ENCODE results near the gene SLC35F6. TPM values are rescaled to one million over a fixed set of nuclear protein-coding genes. Genes with fewer than 3 reads are reported as not detected.

SLC35F6 gene
- total RNA-seq, 2 experiments from 2014 or later, result 2.0 to 2.7 TPM

DNA sequence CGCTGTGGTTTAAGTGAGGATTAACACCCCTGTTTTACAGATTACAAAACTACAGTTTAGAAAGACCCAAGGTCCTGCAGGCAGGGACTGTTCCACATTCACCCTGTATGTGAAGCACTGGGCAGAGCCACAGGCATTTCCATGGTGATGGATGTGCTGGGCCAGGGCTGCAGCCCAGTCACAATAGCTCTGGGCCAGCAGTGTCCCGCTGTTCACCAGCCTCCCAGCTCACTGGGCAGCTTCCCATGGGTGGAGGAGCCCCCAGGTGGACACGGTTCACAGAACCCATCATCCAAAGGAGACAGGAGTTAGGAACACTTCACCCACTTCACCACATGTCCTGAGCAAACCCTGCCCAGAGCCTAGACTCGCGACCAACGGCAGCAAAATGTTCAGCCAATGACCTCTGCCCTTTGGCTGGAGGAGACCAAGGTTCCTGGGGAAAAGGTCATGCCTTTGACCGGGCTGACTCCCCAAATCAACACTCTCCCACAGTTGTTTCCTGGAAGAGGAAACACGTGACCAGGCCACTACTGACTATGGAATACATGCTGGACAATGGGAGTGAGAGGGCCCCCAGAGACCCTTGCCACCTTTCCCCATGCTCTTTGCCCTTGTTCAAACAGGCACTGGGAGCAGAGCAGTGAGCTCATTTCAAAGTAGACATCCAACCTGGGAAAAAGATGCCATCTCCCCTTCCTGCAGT is 28.0 kb upstream of the SLC35F6 start:
- intact Hi-C loops (cut with micrococcal nuclease), result no loop called here
- no peak for DNase-seq
- Mint-ChIP-seq H3K27me3 (ENCODE audit: low read depth) (no peaks in the 10 kb centered on the region), H3K27ac (no peak overlapping the region), H3K9me3 (no peaks in the 10 kb centered on the region), H3K36me3 (ENCODE audit: low read depth) (no peaks in the 10 kb centered on the region), H3K4me1 (ENCODE audit: low read depth) (no peaks in the 10 kb centered on the region), H3K4me3 (no peak overlapping the region)
- CTCF ChIA-PET, result interaction anchor here (1.7 kb wide), 1 partner anchor 11 kb away, joined by 5 read pairs; no protein-coding TSS in a partner anchor

GRCh38 chr2:26737221-26737620 is 26.9 kb upstream of the SLC35F6 start:
- no peaks in the 10 kb centered on the region for H3K4me1 Mint-ChIP-seq (ENCODE audit: low read depth)
- H3K9me3 Mint-ChIP-seq, result no peaks in the 10 kb centered on the region
- no peak overlapping the region for H3K27ac Mint-ChIP-seq
- no peak for DNase-seq
- CTCF ChIA-PET, result no interaction called here
- intact Hi-C loops (cut with micrococcal nuclease), result no loop called here
- no peaks in the 10 kb centered on the region for H3K36me3 Mint-ChIP-seq (ENCODE audit: low read depth)
- H3K27me3 Mint-ChIP-seq (ENCODE audit: low read depth), result no peaks in the 10 kb centered on the region
- H3K4me3 Mint-ChIP-seq, result no peak overlapping the region

GRCh38 chr2:26738481-26738880 is 25.6 kb upstream of the SLC35F6 start:
- Mint-ChIP-seq H3K27me3 (ENCODE audit: low read depth) (no peaks in the 10 kb centered on the region), H3K9me3 (no peaks in the 10 kb centered on the region), H3K27ac (no peak overlapping the region), H3K4me1 (ENCODE audit: low read depth) (no peaks in the 10 kb centered on the region), H3K36me3 (ENCODE audit: low read depth) (no peaks in the 10 kb centered on the region), H3K4me3 (no peak overlapping the region)
- CTCF ChIA-PET, result interaction anchor here (10.4 kb wide), 1 partner anchor 132 kb away, joined by 109 read pairs; no protein-coding TSS in a partner anchor
- intact Hi-C loops (cut with micrococcal nuclease), result no loop called here
- no peak for DNase-seq

DNA sequence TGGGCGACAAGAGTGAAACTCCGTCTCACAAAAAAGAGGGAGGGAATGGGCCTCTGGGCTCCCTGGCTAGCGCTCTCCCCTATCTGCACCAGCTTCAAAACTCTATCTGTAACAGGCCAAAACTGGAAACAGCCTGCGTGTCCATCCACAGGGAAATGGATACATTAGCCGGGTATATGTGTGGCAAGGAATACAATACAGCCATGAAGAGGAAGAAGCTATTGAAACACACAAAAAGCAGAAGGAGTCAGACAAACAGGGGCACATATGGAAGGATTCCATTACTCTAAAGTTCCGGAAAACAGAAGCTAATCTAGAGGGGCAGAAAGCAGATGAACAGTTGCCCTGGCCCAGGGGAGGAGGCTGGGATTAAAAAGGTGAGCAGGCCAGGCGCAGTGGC is 24.6 kb upstream of the SLC35F6 start:
- no peak overlapping the region for H3K27ac Mint-ChIP-seq
- no peaks in the 10 kb centered on the region for H3K36me3 Mint-ChIP-seq (ENCODE audit: low read depth)
- H3K4me1 Mint-ChIP-seq (ENCODE audit: low read depth), result no peaks in the 10 kb centered on the region
- H3K9me3 Mint-ChIP-seq, result no peaks in the 10 kb centered on the region
- no peak for DNase-seq
- H3K4me3 Mint-ChIP-seq, result no peak overlapping the region
- CTCF ChIA-PET, result interaction anchor here (0.9 to 10.4 kb wide), 3 partner anchors 8 to 133 kb away, joined by 3 to 109 read pairs (median 5); no protein-coding TSS in a partner anchor
- intact Hi-C loops (cut with micrococcal nuclease), result no loop called here
- no peaks in the 10 kb centered on the region for H3K27me3 Mint-ChIP-seq (ENCODE audit: low read depth)

DNA sequence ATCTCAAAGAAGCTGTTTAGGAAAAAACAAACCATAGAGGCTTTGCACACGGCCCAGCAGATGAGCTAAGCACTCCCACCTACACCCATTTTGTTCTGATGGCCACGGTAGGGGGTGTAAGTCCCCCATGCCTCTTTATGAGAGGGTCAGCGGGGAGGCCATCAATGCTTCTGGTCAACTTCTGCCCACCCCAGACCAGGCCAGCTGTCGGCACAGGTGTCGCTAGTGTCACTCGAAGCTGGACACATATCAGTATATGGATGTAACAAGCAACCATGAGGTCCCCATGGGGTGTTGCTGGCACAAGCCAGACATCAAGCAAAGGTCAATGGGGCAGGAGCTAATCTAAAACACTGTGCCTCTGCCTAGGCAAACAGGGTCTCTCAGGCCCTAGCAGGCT is 23.7 kb upstream of the SLC35F6 start:
- H3K27ac Mint-ChIP-seq, result no peak overlapping the region
- H3K27me3 Mint-ChIP-seq (ENCODE audit: low read depth), result no peaks in the 10 kb centered on the region
- no peak overlapping the region for H3K4me3 Mint-ChIP-seq
- DNase-seq, result no peak
- no peaks in the 10 kb centered on the region for H3K4me1 Mint-ChIP-seq (ENCODE audit: low read depth)
- CTCF ChIA-PET, result interaction anchor here (0.9 to 10.4 kb wide), 2 partner anchors 12 to 134 kb away, joined by 5 to 109 read pairs; no protein-coding TSS in a partner anchor
- intact Hi-C loops (cut with micrococcal nuclease), result no loop called here
- no peaks in the 10 kb centered on the region for H3K9me3 Mint-ChIP-seq
- no peaks in the 10 kb centered on the region for H3K36me3 Mint-ChIP-seq (ENCODE audit: low read depth)

- CTCF ChIA-PET, result interaction anchor here (10.4 kb wide), 1 partner anchor 135 kb away, joined by 109 read pairs; no protein-coding TSS in a partner anchor
- no peak overlapping the region for H3K27ac Mint-ChIP-seq
- H3K9me3 Mint-ChIP-seq, result no peaks in the 10 kb centered on the region
- DNase-seq, result peak; percentile 12
- H3K27me3 Mint-ChIP-seq (ENCODE audit: low read depth), result no peaks in the 10 kb centered on the region
- H3K4me1 Mint-ChIP-seq (ENCODE audit: low read depth), result no peaks in the 10 kb centered on the region
- H3K36me3 Mint-ChIP-seq (ENCODE audit: low read depth), result no peaks in the 10 kb centered on the region
- intact Hi-C loops (cut with micrococcal nuclease), result no loop called here
- no peak overlapping the region for H3K4me3 Mint-ChIP-seq
Observed at GRCh38 chr2:26740890-26741302, 23.2 kb upstream of the SLC35F6 start.

GRCh38 chr2:26742048-26742770 is 21.9 kb upstream of the SLC35F6 start:
- no peak for DNase-seq
- Mint-ChIP-seq H3K27me3 (ENCODE audit: low read depth) (no peaks in the 10 kb centered on the region), H3K9me3 (no peaks in the 10 kb centered on the region), H3K4me3 (no peak overlapping the region), H3K27ac (no peak overlapping the region), H3K36me3 (ENCODE audit: low read depth) (no peaks in the 10 kb centered on the region), H3K4me1 (ENCODE audit: low read depth) (no peaks in the 10 kb centered on the region)
- CTCF ChIA-PET, result interaction anchor here (0.9 to 10.4 kb wide), 3 partner anchors 12 to 165 kb away, joined by 3 to 109 read pairs (median 3); no protein-coding TSS in a partner anchor
- intact Hi-C loops (cut with micrococcal nuclease), result no loop called here

GRCh38 chr2:26743852-26744251 is 20.2 kb upstream of the SLC35F6 start:
- DNase-seq, result no peak
- Mint-ChIP-seq H3K27ac (no peak overlapping the region), H3K4me3 (no peak overlapping the region), H3K27me3 (ENCODE audit: low read depth) (no peaks in the 10 kb centered on the region), H3K36me3 (ENCODE audit: low read depth) (no peaks in the 10 kb centered on the region), H3K9me3 (no peaks in the 10 kb centered on the region), H3K4me1 (ENCODE audit: low read depth) (no peaks in the 10 kb centered on the region)
- CTCF ChIA-PET, result interaction anchor here (0.5 to 10.4 kb wide), 3 partner anchors 87 to 151 kb away, joined by 4 to 109 read pairs (median 6); no protein-coding TSS in a partner anchor
- intact Hi-C loops (cut with micrococcal nuclease), result no loop called here

DNA sequence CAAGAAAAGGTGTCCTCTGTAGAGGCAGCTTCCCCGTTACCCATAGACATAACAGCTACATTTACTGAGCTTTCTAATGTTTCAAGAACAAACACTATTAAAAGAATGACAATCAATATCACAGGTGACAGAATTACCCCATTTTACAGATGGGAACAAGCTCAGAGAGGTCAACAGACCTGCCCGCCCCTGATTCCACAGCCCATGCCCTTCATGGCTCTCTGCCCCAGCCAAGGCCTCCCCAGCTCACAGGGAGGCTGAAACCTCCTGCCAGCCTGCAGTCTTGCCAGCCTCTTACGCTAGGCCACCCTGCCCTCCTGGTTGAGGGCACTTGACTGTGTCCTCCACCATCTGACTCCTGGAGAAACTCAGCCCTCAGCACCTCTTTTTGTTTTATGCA is 19.1 kb upstream of the SLC35F6 start:
- CTCF ChIA-PET, result interaction anchor here (0.5 to 10.4 kb wide), 19 partner anchors 9 to 1978 kb away, joined by 3 to 109 read pairs (median 4); partner anchors contain the start of gene CIB4
- no peaks in the 10 kb centered on the region for H3K36me3 Mint-ChIP-seq (ENCODE audit: low read depth)
- H3K4me3 Mint-ChIP-seq, result no peak overlapping the region
- H3K27me3 Mint-ChIP-seq (ENCODE audit: low read depth), result no peaks in the 10 kb centered on the region
- no peak for DNase-seq
- H3K27ac Mint-ChIP-seq, result no peak overlapping the region
- intact Hi-C loops (cut with micrococcal nuclease), result loop anchor here (1.0 kb wide), 2 partner anchors 140 to 242 kb away; no protein-coding TSS in a partner anchor
- H3K4me1 Mint-ChIP-seq (ENCODE audit: low read depth), result no peaks in the 10 kb centered on the region
- H3K9me3 Mint-ChIP-seq, result no peaks in the 10 kb centered on the region

GRCh38 chr2:26745609-26746327 is 18.3 kb upstream of the SLC35F6 start:
- H3K4me3 Mint-ChIP-seq, result no peak overlapping the region
- H3K27me3 Mint-ChIP-seq (ENCODE audit: low read depth), result no peaks in the 10 kb centered on the region
- no peaks in the 10 kb centered on the region for H3K4me1 Mint-ChIP-seq (ENCODE audit: low read depth)
- CTCF ChIA-PET, result interaction anchor here (0.6 to 10.4 kb wide), 17 partner anchors 8 to 277 kb away, joined by 3 to 109 read pairs (median 4); partner anchors contain the start of gene CIB4
- DNase-seq, result peak; percentile 92
- no peaks in the 10 kb centered on the region for H3K36me3 Mint-ChIP-seq (ENCODE audit: low read depth)
- H3K9me3 Mint-ChIP-seq, result no peaks in the 10 kb centered on the region
- intact Hi-C loops (cut with micrococcal nuclease), result loop anchor here (1.0 kb wide), 2 partner anchors 140 to 242 kb away; no protein-coding TSS in a partner anchor
- H3K27ac Mint-ChIP-seq, result no peak overlapping the region

DNA sequence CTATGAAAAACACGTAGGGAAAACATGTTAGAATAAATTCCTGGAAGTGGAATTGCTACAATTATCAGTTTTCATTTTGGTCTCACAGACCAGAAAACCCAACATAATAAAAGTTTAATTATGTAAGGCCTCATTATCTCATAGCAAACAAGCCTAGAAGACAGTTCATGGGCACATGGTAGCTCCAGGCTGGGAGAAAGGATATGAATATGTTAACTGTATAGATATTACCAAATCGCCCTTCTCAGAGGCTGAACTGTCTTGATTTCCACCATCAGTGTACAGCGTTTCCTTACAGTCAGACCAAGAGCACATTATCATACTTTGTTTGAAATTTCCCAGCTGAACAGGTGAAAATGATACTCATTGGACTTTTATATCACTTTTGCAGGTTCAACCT is 17.1 kb upstream of the SLC35F6 start:
- H3K36me3 Mint-ChIP-seq (ENCODE audit: low read depth), result no peaks in the 10 kb centered on the region

More for the DNA sequence above, 17.1 kb upstream of the SLC35F6 start:
- DNase-seq, result no peak
- Mint-ChIP-seq H3K4me3 (no peak overlapping the region), H3K4me1 (ENCODE audit: low read depth) (no peaks in the 10 kb centered on the region), H3K27ac (no peak overlapping the region), H3K9me3 (no peaks in the 10 kb centered on the region), H3K27me3 (ENCODE audit: low read depth) (no peaks in the 10 kb centered on the region)
- CTCF ChIA-PET, result interaction anchor here (0.7 to 10.4 kb wide), 6 partner anchors 11 to 165 kb away, joined by 3 to 109 read pairs (median 6); no protein-coding TSS in a partner anchor
- intact Hi-C loops (cut with micrococcal nuclease), result no loop called here
